Heart right ventricle (tissue), 16 donors: Measurements from ENCODE around the gene DIP2C. TPM values are rescaled to one million over a fixed set of nuclear protein-coding genes. Genes with fewer than 3 reads are reported as not detected.
A peak's percentile ranks its signal among the peaks of the same experiment; 100 is the strongest.
"Not testable (repeated sequence)": the region's sequence is repeated elsewhere in the genome, so short reads cannot be mapped to it uniquely, and the experiment has no call there.

ENCODE experiments used
- ATAC-seq, 8 donors: fragments of 200-7000 bp; cut with Tn5 transposase; one replicate each; pipeline ENCODE4 v1.9.1; 2020; ENCODE audit warnings: mild to moderate bottlenecking in 8 of 8, moderate library complexity in 8 of 8, moderate number of reproducible peaks in 1 of 8
- DNase-seq, 2 donors: peaks; one replicate each; pipeline ENCODE4 v3.0.0-alpha.2; 2020
- H3K27ac ChIP-seq, 10 donors: fragments of 200-600 bp; sonication (generic) in 2 of 10; one replicate each; pipeline versions ENCODE4 v1.5.0 to v1.8.0; 2020 to 2022; ENCODE audit warnings: mild to moderate bottlenecking in 3 of 10
- H3K27me3 ChIP-seq, 7 donors: fragments of 200-600 bp; one replicate each; pipeline ENCODE4 v1.8.0; 2021 to 2022; ENCODE audit warnings: mild to moderate bottlenecking in 2 of 7
- H3K36me3 ChIP-seq, 9 donors: fragments of 200-600 bp; sonication (generic) in 1 of 9; one replicate each; pipeline versions ENCODE4 v1.5.0 to v1.8.0; 2020 to 2022; ENCODE audit warnings: mild to moderate bottlenecking in 2 of 9
- H3K4me1 ChIP-seq, 9 donors: fragments of 200-600 bp; sonication (generic) in 1 of 9; one replicate each; pipeline versions ENCODE4 v1.5.0 to v1.8.0; 2020 to 2022; ENCODE audit warnings: mild to moderate bottlenecking in 4 of 9
- H3K4me3 ChIP-seq, 10 donors: fragments of 200-600 bp; sonication (generic) in 2 of 10; one replicate each; pipeline versions ENCODE4 v1.5.0 to v1.8.0; 2020 to 2022; ENCODE audit warnings: mild to moderate bottlenecking in 7 of 10, moderate library complexity in 2 of 10
- H3K9me3 ChIP-seq, 11 donors: fragments of 200-600 bp in 10 of 11; sonication (generic) in 2 of 11; one replicate each; pipeline versions ENCODE4 v1.5.0 to v1.8.0; 2013 to 2022; ENCODE audit warnings: mild to moderate bottlenecking in 2 of 11, control low read depth in 1 of 11, moderate library complexity in 1 of 11
- CTCF ChIP-seq, 9 donors: fragments of 200-600 bp; sonication (generic) in 2 of 9; IDR thresholded peaks; one replicate each; pipeline versions ENCODE4 v1.5.0 to v1.8.0; 2021 to 2022; ENCODE audit warnings: antibody characterized with exemption in 9 of 9, mild to moderate bottlenecking in 5 of 9, moderate library complexity in 1 of 9
- WGBS, 2 donors: extraction: QIAGEN DNeasy Blood & Tissue Kit; methylation state at CpG; one replicate each; pipeline ENCODE4 v1.1.7; 2013; ENCODE audit warnings: inconsistent platforms in 1 of 2; 5-methylcytosine and 5-hydroxymethylcytosine counted together
- intact Hi-C, 10 donors: fragments of 100-400 bp; cut with DNase I; formaldehyde crosslinking; loops; one replicate each; pipeline versions ENCODE4 v1.11.1 to v1.14.2; 2022
- polyA plus RNA-seq, 2 donors: library from polyadenylated mRNA; stranded (reverse); fragments of 200-250 nt; gene quantifications; one replicate each; pipeline ENCODE4 v1.2.3, GENCODE V29; 2013
- total RNA-seq, 10 donors: library from RNA; stranded (reverse); fragmentation: NEBNext Ultra II Directional in 3 of 10; extraction: Animal tissue kit (Norgen Biotek cat#: 25700) in 3 of 10; gene quantifications; one replicate each; pipeline versions ENCODE4 v1.2.1 to v1.2.4, GENCODE V29; 2021 to 2023
- donor health status: Arrhythmogenic right ventricular cardiomyopathy.
- donor health status: ischemic (EF 13 %, LVEDD 7.1; RV severe dilation, severe dysfunction).
- donor health status: healthy with polysubstance abuse.
- donor health status: DM: no; HTN: yes; CAD: no.
- donor health status: DM: no; HTN: no; CAD: no.
- donor health status: ischemic (EF 25% LVEDD 6.9; RV normal size, moderate dysfunction).
- donor health status: ischemic (EF 25% LVEDD 5.7; RV mildly dilated, moderate dysfunction).
- donor health status: healthy.
- donor health status: DM: yes; HTN: yes; CAD: no.
- donor health status: Ischemic cardiomyopathy.
- donor health status: ischemic (EF 35%, LVEDD 5.7; RV mildly dilated, moderate dysfunction).
- donor health status: nonischemic (EF 11% LVEDD 7.7; RV severe dilation, severe dysfunction).
- donor health status: DM: yes; HTN: yes; CAD: no.
- donor health status: PGD.
- donor health status: ischemic (EF 29% LVEDD 5.4; RV normal size, mild dysfunction).
- donor health status: nonischemic (EF 23%, LVEDD 6.1; RV moderate dilation, normal function).

DIP2C gene
- total and polyA plus RNA-seq, 12 donors: 7.1 to 48.2 (median 33.7) TPM

GRCh38 chr10:514137-514671, 175.3 kb downstream of the DIP2C start:
- ATAC-seq (peak in 1 of 8 donors; percentile 17), DNase-seq (no peak)
- 68 to 82% methylated on average over 22 of the region's 22 CpGs for WGBS, 2 donors
- no peaks in the 10 kb centered on the region for H3K27me3 ChIP-seq
- H3K27ac ChIP-seq: no peak overlapping the region
- no peak overlapping the region for H3K4me3 ChIP-seq
- intact Hi-C loops: loop anchor here in 7 of 10 donors (5.0 to 10.0 kb wide), 12 partner anchors 71 to 473 kb away; partner anchors contain the start of genes DIP2C (in 3 of the 7) and GTPBP4 (in 1 of the 7)
- H3K4me1 ChIP-seq: peaks cover 8 to 48% (median 24%) of the 10 kb centered on the region in 9 donors
- H3K36me3 ChIP-seq: no peaks in the 10 kb centered on the region
- no peak for TF ChIP-seq CTCF (IDR thresholded peaks at IDR 0.05)
- H3K9me3 ChIP-seq: no peaks in the 10 kb centered on the region

DNA sequence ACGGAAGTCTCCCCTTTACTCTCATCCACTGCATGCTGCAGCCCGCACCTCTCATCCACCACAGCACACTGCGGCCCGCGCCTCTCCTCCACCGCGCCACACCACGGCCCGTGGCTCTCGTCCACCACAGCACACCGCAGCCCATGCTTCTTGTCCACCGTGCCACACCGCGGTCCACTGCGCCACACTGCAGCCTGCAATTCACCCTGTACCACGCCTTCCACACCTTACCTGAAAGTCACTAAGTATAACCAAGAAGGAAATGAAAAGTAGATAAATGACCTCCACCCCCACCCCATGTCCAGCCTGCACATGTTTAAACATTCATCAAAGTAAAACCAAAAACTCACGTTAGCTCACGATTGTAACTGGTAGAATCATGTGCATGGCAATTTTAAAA, 176.1 kb downstream of the DIP2C start:
- ATAC-seq: no peak
- DNase-seq: no peak
- 89 to 93% methylated on average over 18 of the region's 18 CpGs for WGBS, 2 donors
- H3K4me3 ChIP-seq: no peak overlapping the region
- no peak overlapping the region for H3K27ac ChIP-seq
- TF ChIP-seq CTCF (IDR thresholded peaks at IDR 0.05): no peak
- no peaks in the 10 kb centered on the region for H3K27me3 ChIP-seq
- intact Hi-C loops: loop anchor here in 7 of 10 donors (5.0 to 10.0 kb wide), 12 partner anchors 71 to 474 kb away; partner anchors contain the start of genes DIP2C (in 3 of the 7) and GTPBP4 (in 1 of the 7)
- H3K9me3 ChIP-seq: no peaks in the 10 kb centered on the region
- peaks cover 8 to 48% (median 24%) of the 10 kb centered on the region in 9 donors for H3K4me1 ChIP-seq
- H3K36me3 ChIP-seq: no peaks in the 10 kb centered on the region

DNA sequence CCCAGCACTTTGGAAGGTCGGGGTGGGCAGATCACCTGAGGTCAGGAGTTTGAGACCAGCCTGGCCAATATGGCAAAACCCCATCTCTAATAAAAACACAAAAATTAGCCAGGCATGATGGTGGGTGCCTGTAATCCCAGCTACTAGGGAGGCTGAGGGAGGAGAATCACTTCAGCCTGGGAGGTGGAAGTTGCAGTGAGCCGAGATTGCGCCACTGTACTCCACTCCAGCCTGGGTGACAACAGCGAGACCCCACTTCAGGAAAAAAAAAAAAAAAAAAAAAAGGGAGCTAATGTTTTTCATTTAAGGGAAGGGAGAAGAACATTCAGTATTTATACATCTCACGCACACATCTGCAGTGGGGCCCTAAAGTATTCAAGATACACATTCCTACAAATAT, 176.8 kb downstream of the DIP2C start:
- 97 to 98% methylated on average over 5 of the region's 5 CpGs for WGBS, 2 donors
- peaks cover 8 to 48% (median 24%) of the 10 kb centered on the region in 9 donors for H3K4me1 ChIP-seq
- H3K27me3 ChIP-seq, ATAC-seq, H3K36me3 ChIP-seq, H3K4me3 ChIP-seq, H3K27ac ChIP-seq, H3K9me3 ChIP-seq, DNase-seq: not testable (repeated sequence)
- intact Hi-C loops: loop anchor here in 7 of 10 donors (5.0 to 10.0 kb wide), 12 partner anchors 72 to 475 kb away; partner anchors contain the start of genes DIP2C (in 3 of the 7) and GTPBP4 (in 1 of the 7)

GRCh38 chr10:511849-512191, 177.6 kb downstream of the DIP2C start:
- intact Hi-C loops: loop anchor here (1.0 to 10.0 kb wide), 17 partner anchors 73 to 475 kb away; partner anchors contain the start of genes DIP2C (in 6 of the 10) and GTPBP4 (in 1 of the 10)
- DNase-seq (no peak), ATAC-seq (peak in 3 of 8 donors; percentile 3 to 16 (median 8))
- Histone ChIP-seq H3K27me3 (no peaks in the 10 kb centered on the region), H3K36me3 (peaks cover 0 to 2% (median 0%) of the 10 kb centered on the region in 9 donors), H3K4me3 (no peak overlapping the region), H3K27ac (peak overlapping the region in 5 of 10 donors; percentile 5 to 61 (median 32)), H3K9me3 (no peaks in the 10 kb centered on the region), H3K4me1 (peaks cover 8 to 48% (median 24%) of the 10 kb centered on the region in 9 donors)
- TF ChIP-seq CTCF (IDR thresholded peaks at IDR 0.05): no peak
- WGBS, 2 donors: 39 to 63% methylated on average over 14 of the region's 14 CpGs
